Activated naive CD4-positive, alpha-beta T cell treated with anti-CD3 and anti-CD28 coated beads for 36 hours (primary cell): ENCODE results near the gene TRIM41. TPM values are rescaled to one million over a fixed set of nuclear protein-coding genes. Genes with fewer than 3 reads are reported as not detected.

Source experiments
- CTCF ChIA-PET: fragments of 350-600 bp; sonication (Branson Sonifier 250); formaldehyde crosslinking; loops from one replicate; lab custom pipeline; 2021; ENCODE audit warnings: antibody characterized with exemption; lab: Charles Lee
- DNase-seq: peaks from one replicate; pipeline ENCODE4 v3.0.0-alpha.2; 2020
- H3K27ac Mint-ChIP-seq: one replicate; pipeline ENCODE4 v1.8.0; 2021; ENCODE audit warnings: mild to moderate bottlenecking, mixed read lengths
- H3K27me3 Mint-ChIP-seq: one replicate; pipeline ENCODE4 v1.8.0; 2021; ENCODE audit warnings: low read depth, mixed read lengths
- H3K36me3 Mint-ChIP-seq: one replicate; pipeline ENCODE4 v1.8.0; 2021; ENCODE audit warnings: low read depth, mixed read lengths
- H3K4me1 Mint-ChIP-seq: one replicate; pipeline ENCODE4 v1.8.0; 2021; ENCODE audit warnings: low read depth, mixed read lengths
- H3K4me3 Mint-ChIP-seq: one replicate; pipeline ENCODE4 v1.8.0; 2021; ENCODE audit warnings: mild to moderate bottlenecking, moderate library complexity, mixed read lengths
- H3K9me3 Mint-ChIP-seq: one replicate; pipeline ENCODE4 v1.8.0; 2021; ENCODE audit warnings: mixed read lengths
- intact Hi-C: fragments of 100-400 bp; cut with micrococcal nuclease; formaldehyde crosslinking; loops from one replicate; pipeline ENCODE4 v1.15.1; 2023
- total RNA-seq, 2 experiments: library from RNA; stranded (reverse); gene quantifications; one replicate each; pipeline ENCODE4 v1.2.3, GENCODE V29; 2021

The TRIM41 gene
- total RNA-seq, 2 experiments from 2014 or later = 36.5 to 37.3 TPM

GRCh38 chr5:181217111-181217802 lies 5.8 kb upstream of the TRIM41 start:
- Mint-ChIP-seq H3K4me1 (peaks cover 38% of the 10 kb centered on the region), H3K4me3 (peak overlapping the region; percentile 94), H3K36me3 (peaks cover 4% of the 10 kb centered on the region), H3K9me3 (no peaks in the 10 kb centered on the region), H3K27me3 (peaks cover 7% of the 10 kb centered on the region), H3K27ac (peak overlapping the region; percentile 90)
- intact Hi-C loops = no loop called here
- peak; percentile 84 for DNase-seq
- CTCF ChIA-PET = interaction anchor here (0.6 kb wide), 1 partner anchor 429 kb away, joined by 3 read pairs; no protein-coding TSS in a partner anchor

GRCh38 chr5:181217803-181218062 lies 5.3 kb upstream of the TRIM41 start:
- H3K9me3 Mint-ChIP-seq = no peaks in the 10 kb centered on the region
- peak overlapping the region; percentile 90 for H3K27ac Mint-ChIP-seq
- CTCF ChIA-PET = no interaction called here
- H3K27me3 Mint-ChIP-seq = peaks cover 8% of the 10 kb centered on the region
- peaks cover 38% of the 10 kb centered on the region for H3K4me1 Mint-ChIP-seq
- peak overlapping the region; percentile 94 for H3K4me3 Mint-ChIP-seq
- peak; percentile 58 for DNase-seq
- intact Hi-C loops = loop anchor here (1.0 kb wide), 2 partner anchors 10 to 26 kb away; no protein-coding TSS in a partner anchor
- H3K36me3 Mint-ChIP-seq = peaks cover 5% of the 10 kb centered on the region

DNA sequence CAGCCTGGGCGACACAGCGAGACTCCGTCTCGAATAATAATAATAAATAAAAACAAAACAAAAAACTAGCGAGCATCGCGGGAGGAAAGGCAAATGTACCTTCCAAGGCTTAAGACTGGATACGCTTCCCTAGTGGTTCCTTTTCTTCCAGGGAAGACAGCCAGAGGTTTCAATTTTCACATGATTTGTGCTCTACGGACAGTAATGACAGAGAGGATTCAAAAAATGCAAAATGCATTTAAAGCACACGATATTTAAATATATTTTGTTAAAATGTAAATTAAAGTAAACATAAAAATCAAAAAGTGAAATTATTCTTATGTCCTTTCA lies 4.3 kb upstream of the TRIM41 start:
- Mint-ChIP-seq H3K9me3 (no peaks in the 10 kb centered on the region), H3K36me3 (peaks cover 7% of the 10 kb centered on the region), H3K27ac (peak overlapping the region; percentile 90), H3K27me3 (peaks cover 8% of the 10 kb centered on the region), H3K4me1 (peaks cover 38% of the 10 kb centered on the region), H3K4me3 (peak overlapping the region; percentile 94)
- CTCF ChIA-PET = no interaction called here
- intact Hi-C loops = loop anchor here (1.0 kb wide), 2 partner anchors 11 to 27 kb away; no protein-coding TSS in a partner anchor
- DNase-seq = no peak

DNA sequence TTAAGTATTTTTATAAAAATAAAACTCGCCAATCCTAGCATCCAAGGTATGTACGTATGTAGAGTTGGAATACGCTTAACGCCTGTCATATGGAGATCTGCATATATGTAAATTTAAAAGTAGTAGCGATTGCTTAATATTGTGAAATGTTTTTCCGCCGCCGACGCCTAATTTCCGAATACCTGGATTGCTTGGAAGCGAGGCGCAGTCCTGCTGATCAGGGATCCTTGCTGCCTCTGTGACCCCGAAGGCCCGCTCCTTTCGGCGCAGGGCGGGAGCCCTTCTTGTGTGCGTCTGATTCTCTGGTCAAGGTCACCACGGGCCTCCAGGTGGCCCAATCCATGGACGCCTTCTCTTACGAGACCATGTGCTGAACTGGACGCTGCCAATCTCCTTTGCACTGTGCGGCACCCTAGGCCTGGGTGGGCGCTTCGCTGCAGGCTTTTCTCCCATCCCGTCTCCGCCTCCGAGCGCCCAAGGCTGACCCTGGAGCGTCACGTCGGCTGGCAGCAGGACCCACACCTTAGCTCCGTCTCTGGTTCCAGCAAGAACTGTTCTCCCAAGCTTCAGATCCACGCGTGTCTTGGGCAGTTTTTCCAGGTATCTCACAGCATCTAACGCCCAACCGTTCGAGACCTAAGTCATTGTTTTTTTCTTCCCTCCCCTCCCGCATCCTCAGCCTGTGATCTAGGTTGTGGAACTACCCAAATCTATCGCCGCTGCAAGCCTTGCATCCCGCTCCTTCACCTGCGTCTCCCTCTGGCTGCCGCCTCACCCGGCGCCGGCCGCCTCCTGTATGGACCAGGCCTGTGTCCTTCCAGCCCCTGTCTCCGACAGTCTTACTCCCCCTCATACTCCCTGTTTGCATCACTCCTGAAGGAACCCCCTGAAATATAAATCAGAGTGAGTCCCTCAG lies 3.6 kb upstream of the TRIM41 start:
- Mint-ChIP-seq H3K4me3 (peak overlapping the region; percentile 56), H3K9me3 (no peaks in the 10 kb centered on the region), H3K36me3 (peaks cover 11% of the 10 kb centered on the region), H3K4me1 (peaks cover 45% of the 10 kb centered on the region), H3K27ac (no peak overlapping the region), H3K27me3 (peaks cover 8% of the 10 kb centered on the region)
- DNase-seq = no peak
- CTCF ChIA-PET = no interaction called here
- intact Hi-C loops = no loop called here

DNA sequence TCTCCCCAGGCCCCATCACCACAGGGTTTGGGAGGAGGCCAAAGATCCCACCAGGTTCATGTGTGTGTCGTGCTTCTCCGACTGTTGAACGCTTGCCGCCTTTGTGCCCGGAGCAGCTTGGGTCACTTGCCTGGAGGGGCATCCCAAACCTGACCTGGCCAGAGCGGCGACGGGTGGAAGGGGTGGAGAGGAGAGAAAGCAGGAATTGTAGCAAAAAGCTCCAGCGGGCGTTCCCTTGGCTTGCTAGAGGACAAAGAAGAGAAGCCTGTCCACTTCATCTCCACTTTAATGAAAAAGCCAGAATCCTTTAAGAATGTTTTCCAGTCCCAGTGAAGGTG lies 2.9 kb upstream of the TRIM41 start:
- Mint-ChIP-seq H3K27me3 (peaks cover 8% of the 10 kb centered on the region), H3K9me3 (no peaks in the 10 kb centered on the region), H3K27ac (no peak overlapping the region), H3K36me3 (peaks cover 14% of the 10 kb centered on the region), H3K4me1 (peaks cover 52% of the 10 kb centered on the region), H3K4me3 (peak overlapping the region; percentile 56)
- intact Hi-C loops = no loop called here
- no peak for DNase-seq
- CTCF ChIA-PET = no interaction called here

GRCh38 chr5:181221105-181221791 lies 1.8 kb upstream of the TRIM41 start:
- CTCF ChIA-PET = interaction anchor here (1.6 kb wide), 1 partner anchor 14 kb away, joined by 6 read pairs; no protein-coding TSS in a partner anchor
- intact Hi-C loops = no loop called here
- Mint-ChIP-seq H3K27ac (peak overlapping the region; percentile 100), H3K4me1 (peaks cover 58% of the 10 kb centered on the region), H3K9me3 (no peaks in the 10 kb centered on the region), H3K27me3 (peaks cover 8% of the 10 kb centered on the region), H3K36me3 (peaks cover 14% of the 10 kb centered on the region), H3K4me3 (peak overlapping the region; percentile 96)
- DNase-seq = peak; percentile 59

- Mint-ChIP-seq H3K4me3 (peak overlapping the region; percentile 96), H3K27ac (peak overlapping the region; percentile 100), H3K27me3 (peaks cover 8% of the 10 kb centered on the region), H3K36me3 (peaks cover 14% of the 10 kb centered on the region), H3K9me3 (no peaks in the 10 kb centered on the region), H3K4me1 (peaks cover 59% of the 10 kb centered on the region)
- peak; percentile 99 for DNase-seq
- CTCF ChIA-PET = interaction anchor here (0.8 to 1.6 kb wide), 3 partner anchors 15 to 38 kb away, joined by 3 to 6 read pairs (median 3); no protein-coding TSS in a partner anchor
- intact Hi-C loops = loop anchor here (1.0 kb wide), 2 partner anchors 15 to 33 kb away; no protein-coding TSS in a partner anchor
Measured at GRCh38 chr5:181221792-181222629, 1.1 kb upstream of the TRIM41 start.

- Mint-ChIP-seq H3K27me3 (peaks cover 8% of the 10 kb centered on the region), H3K4me3 (peak overlapping the region; percentile 96), H3K27ac (peak overlapping the region; percentile 100), H3K36me3 (peaks cover 14% of the 10 kb centered on the region), H3K9me3 (no peaks in the 10 kb centered on the region), H3K4me1 (peaks cover 58% of the 10 kb centered on the region)
- DNase-seq = no peak
- intact Hi-C loops = loop anchor here (1.0 kb wide), 8 partner anchors 15 to 412 kb away; partner anchors contain the start of genes TRIM52 and ZFP62
- CTCF ChIA-PET = interaction anchor here (0.8 to 1.6 kb wide), 3 partner anchors 16 to 38 kb away, joined by 3 to 6 read pairs (median 3); no protein-coding TSS in a partner anchor
Measured at GRCh38 chr5:181222630-181223057, 437 bp upstream of the TRIM41 start.

- Mint-ChIP-seq H3K4me1 (peaks cover 53% of the 10 kb centered on the region), H3K27ac (peak overlapping the region; percentile 100), H3K4me3 (peak overlapping the region; percentile 96), H3K9me3 (no peaks in the 10 kb centered on the region), H3K27me3 (peaks cover 4% of the 10 kb centered on the region), H3K36me3 (peaks cover 13% of the 10 kb centered on the region)
- CTCF ChIA-PET = interaction anchor here (0.7 to 1.6 kb wide), 2 partner anchors 9 to 39 kb away, joined by 3 to 6 read pairs; no protein-coding TSS in a partner anchor
- intact Hi-C loops = loop anchor here (1.0 kb wide), 6 partner anchors 20 to 414 kb away; partner anchors contain the start of genes TRIM52 and ZFP62
- DNase-seq = peak; percentile 59
Measured at GRCh38 chr5:181223729-181224389, 778 bp downstream of the TRIM41 start.

DNA sequence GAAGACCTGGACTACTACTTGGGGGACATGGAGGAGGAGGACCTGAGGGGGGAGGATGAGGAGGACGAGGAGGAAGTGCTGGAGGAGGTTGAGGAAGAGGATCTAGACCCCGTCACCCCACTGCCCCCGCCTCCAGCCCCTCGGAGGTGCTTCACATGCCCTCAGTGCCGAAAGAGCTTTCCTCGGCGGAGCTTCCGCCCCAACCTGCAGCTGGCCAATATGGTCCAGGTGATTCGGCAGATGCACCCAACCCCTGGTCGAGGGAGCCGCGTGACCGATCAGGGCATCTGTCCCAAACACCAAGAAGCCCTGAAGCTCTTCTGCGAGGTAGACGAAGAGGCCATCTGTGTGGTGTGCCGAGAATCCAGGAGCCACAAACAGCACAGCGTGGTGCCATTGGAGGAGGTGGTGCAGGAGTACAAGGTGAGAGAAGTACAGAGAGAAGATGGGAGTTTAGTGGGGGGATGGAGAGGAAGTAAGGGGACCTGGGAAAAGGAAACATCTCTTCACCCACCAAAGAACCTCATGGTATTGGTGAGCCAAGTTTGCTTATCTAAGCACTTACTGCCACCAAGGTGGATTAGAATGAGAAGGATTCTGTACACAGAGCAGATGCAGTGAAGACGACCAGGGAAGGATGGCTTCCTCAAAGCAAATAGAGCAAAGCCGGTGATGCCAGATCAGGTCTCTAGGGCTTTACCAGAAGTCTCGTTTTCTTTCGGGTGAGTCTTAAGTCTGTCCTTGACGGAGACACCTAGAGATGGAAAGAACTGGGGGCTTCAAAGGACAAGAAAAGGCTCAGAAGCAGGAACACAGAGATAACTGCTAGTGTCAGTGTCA lies 1.5 kb downstream of the TRIM41 start:
- Mint-ChIP-seq H3K9me3 (no peaks in the 10 kb centered on the region), H3K27ac (peak overlapping the region; percentile 100), H3K36me3 (peaks cover 19% of the 10 kb centered on the region), H3K27me3 (peaks cover 4% of the 10 kb centered on the region), H3K4me1 (peaks cover 55% of the 10 kb centered on the region), H3K4me3 (peak overlapping the region; percentile 96)
- DNase-seq = peak; percentile 50
- CTCF ChIA-PET = interaction anchor here (1.6 kb wide), 1 partner anchor 40 kb away, joined by 6 read pairs; no protein-coding TSS in a partner anchor
- intact Hi-C loops = no loop called here
